ENCODE results near the gene ELOVL5.

GRCh38 chr6:53240139-53240538, 108.6 kb downstream of the ELOVL5 start:
- TF ChIP-seq ELF4 (IDR thresholded peaks at IDR 0.05), result no peak
- no peak for TF ChIP-seq SP1 (IDR thresholded peaks at IDR 0.05)
- no peak for TF ChIP-seq BHLHE40 (IDR thresholded peaks at IDR 0.05; ENCODE audit: borderline replicate concordance)
- TF ChIP-seq NFRKB (IDR thresholded peaks at IDR 0.05), result no peak
- no peak for TF ChIP-seq SUZ12 (IDR thresholded peaks at IDR 0.05)
- TF ChIP-seq L3MBTL2 (conservative IDR thresholded peaks at IDR 0.05), result no peak
- TF ChIP-seq ARNT (IDR thresholded peaks at IDR 0.05), result no peak

Data from HEK293T (cell line).